ENCODE data around the gene UTF1.
"Not testable (repeated sequence)": the region's sequence is repeated elsewhere in the genome, so short reads cannot be mapped to it uniquely, and the experiment has no call there.

The UTF1 gene

GRCh38 chr10:133209641-133210040, 20.4 kb upstream of the UTF1 start:
- no peak for DNase-seq (ENCODE audit: low read depth)

GRCh38 chr10:133210398-133211140, 19.4 kb upstream of the UTF1 start:
- no peak for DNase-seq (ENCODE audit: low read depth)

- no peak for DNase-seq (ENCODE audit: low read depth)
Observed at GRCh38 chr10:133211141-133211830, 18.7 kb upstream of the UTF1 start.

GRCh38 chr10:133211959-133212852, 17.8 kb upstream of the UTF1 start:
- DNase-seq (ENCODE audit: low read depth) = no peak

- DNase-seq (ENCODE audit: low read depth) = no peak
Observed at GRCh38 chr10:133212853-133213494, 17.0 kb upstream of the UTF1 start.

GRCh38 chr10:133213641-133214467, 16.2 kb upstream of the UTF1 start:
- no peak for DNase-seq (ENCODE audit: low read depth)

- no peak for DNase-seq (ENCODE audit: low read depth)
Observed at GRCh38 chr10:133214468-133215410, 15.3 kb upstream of the UTF1 start.

GRCh38 chr10:133215586-133215985, 14.4 kb upstream of the UTF1 start:
- DNase-seq (ENCODE audit: low read depth) = no peak

- DNase-seq (ENCODE audit: low read depth) = no peak
Observed at GRCh38 chr10:133216776-133217175, 13.2 kb upstream of the UTF1 start.

- no peak for DNase-seq (ENCODE audit: low read depth)
Observed at GRCh38 chr10:133217800-133218589, 12.0 kb upstream of the UTF1 start.

- no peak for DNase-seq (ENCODE audit: low read depth)
Observed at GRCh38 chr10:133218891-133219290, 11.1 kb upstream of the UTF1 start.

GRCh38 chr10:133219782-133220181, 10.2 kb upstream of the UTF1 start:
- no peak for DNase-seq (ENCODE audit: low read depth)

- no peak for DNase-seq (ENCODE audit: low read depth)
Observed at GRCh38 chr10:133221331-133221730, 8.7 kb upstream of the UTF1 start.

GRCh38 chr10:133221756-133222155, 8.3 kb upstream of the UTF1 start:
- DNase-seq (ENCODE audit: low read depth) = not testable (repeated sequence)

- DNase-seq (ENCODE audit: low read depth) = no peak
Observed at GRCh38 chr10:133224076-133224475, 5.9 kb upstream of the UTF1 start.

- DNase-seq (ENCODE audit: low read depth) = no peak
Observed at GRCh38 chr10:133224756-133225372, 5.2 kb upstream of the UTF1 start.

- no peak for DNase-seq (ENCODE audit: low read depth)
Observed at GRCh38 chr10:133225707-133226191, 4.3 kb upstream of the UTF1 start.

- no peak for DNase-seq (ENCODE audit: low read depth)
Observed at GRCh38 chr10:133226251-133226808, 3.7 kb upstream of the UTF1 start.

Measured in activated T-cell treated with anti-CD3 and anti-CD28 coated beads for 24 hours (primary cell).